Astrocyte (in vitro differentiated cells and primary cell): ENCODE measurements around the gene HBA2.

Experiments
- EZH2 ChIP-seq: IDR thresholded peaks from 2 replicates; pipeline ENCODE4 v1.6.1; 2012; ENCODE audit warnings: mild to moderate bottlenecking, low read length, inconsistent platforms; ENCODE audit not compliant: insufficient read depth
- TF ChIP-seq, protein P1 (sequence below): IDR thresholded peaks from 2 replicates; pipeline ENCODE4 v1.5.1; 2011; ENCODE audit warnings: low read depth, mild to moderate bottlenecking, inconsistent platforms, low read length, moderate library complexity; ENCODE audit not compliant: insufficient read depth

GRCh38 chr16:162271-162991 is 10.2 kb upstream of the HBA2 start:
- TF ChIP-seq, protein P1, sequence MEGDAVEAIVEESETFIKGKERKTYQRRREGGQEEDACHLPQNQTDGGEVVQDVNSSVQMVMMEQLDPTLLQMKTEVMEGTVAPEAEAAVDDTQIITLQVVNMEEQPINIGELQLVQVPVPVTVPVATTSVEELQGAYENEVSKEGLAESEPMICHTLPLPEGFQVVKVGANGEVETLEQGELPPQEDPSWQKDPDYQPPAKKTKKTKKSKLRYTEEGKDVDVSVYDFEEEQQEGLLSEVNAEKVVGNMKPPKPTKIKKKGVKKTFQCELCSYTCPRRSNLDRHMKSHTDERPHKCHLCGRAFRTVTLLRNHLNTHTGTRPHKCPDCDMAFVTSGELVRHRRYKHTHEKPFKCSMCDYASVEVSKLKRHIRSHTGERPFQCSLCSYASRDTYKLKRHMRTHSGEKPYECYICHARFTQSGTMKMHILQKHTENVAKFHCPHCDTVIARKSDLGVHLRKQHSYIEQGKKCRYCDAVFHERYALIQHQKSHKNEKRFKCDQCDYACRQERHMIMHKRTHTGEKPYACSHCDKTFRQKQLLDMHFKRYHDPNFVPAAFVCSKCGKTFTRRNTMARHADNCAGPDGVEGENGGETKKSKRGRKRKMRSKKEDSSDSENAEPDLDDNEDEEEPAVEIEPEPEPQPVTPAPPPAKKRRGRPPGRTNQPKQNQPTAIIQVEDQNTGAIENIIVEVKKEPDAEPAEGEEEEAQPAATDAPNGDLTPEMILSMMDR = no peak
- TF ChIP-seq EZH2 = no peak
